Measurements from ENCODE around the gene RHOF. TPM values are rescaled to one million over a fixed set of nuclear protein-coding genes. Genes with fewer than 3 reads are reported as not detected.

RHOF gene
- total RNA-seq, 4 donors from 2014 or later: 14.1 to 24.3 (median 18.1) TPM

DNA sequence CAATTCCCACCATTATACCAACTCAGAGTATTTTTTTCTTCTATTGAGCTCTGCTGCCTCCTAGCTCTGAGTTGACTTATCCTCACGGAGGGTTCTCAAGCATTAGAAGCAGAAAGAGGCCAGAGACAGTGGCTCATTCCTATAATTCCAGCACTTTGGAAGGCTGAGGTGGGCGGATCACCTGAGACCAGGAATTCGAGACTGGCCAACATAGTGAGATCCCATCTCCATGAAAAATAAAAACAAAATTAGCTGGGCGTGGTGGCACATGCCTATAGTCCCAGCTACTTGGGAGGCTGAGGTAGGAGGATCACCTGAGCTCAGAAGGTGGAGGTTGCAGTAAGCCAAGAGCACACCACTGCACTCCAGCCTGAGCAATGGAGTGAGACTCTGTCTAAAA, 44.2 kb upstream of the RHOF start:
- H3K27ac ChIP-seq: no peak overlapping the region
- TF ChIP-seq, protein P1, sequence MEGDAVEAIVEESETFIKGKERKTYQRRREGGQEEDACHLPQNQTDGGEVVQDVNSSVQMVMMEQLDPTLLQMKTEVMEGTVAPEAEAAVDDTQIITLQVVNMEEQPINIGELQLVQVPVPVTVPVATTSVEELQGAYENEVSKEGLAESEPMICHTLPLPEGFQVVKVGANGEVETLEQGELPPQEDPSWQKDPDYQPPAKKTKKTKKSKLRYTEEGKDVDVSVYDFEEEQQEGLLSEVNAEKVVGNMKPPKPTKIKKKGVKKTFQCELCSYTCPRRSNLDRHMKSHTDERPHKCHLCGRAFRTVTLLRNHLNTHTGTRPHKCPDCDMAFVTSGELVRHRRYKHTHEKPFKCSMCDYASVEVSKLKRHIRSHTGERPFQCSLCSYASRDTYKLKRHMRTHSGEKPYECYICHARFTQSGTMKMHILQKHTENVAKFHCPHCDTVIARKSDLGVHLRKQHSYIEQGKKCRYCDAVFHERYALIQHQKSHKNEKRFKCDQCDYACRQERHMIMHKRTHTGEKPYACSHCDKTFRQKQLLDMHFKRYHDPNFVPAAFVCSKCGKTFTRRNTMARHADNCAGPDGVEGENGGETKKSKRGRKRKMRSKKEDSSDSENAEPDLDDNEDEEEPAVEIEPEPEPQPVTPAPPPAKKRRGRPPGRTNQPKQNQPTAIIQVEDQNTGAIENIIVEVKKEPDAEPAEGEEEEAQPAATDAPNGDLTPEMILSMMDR (IDR thresholded peaks at IDR 0.05): no peak
- no peak for TF ChIP-seq EP300 (IDR thresholded peaks at IDR 0.05)
- no peak for DNase-seq (ENCODE audit: low spot score in 2 of 2)
- no peaks in the 10 kb centered on the region for H3K9me3 ChIP-seq
- no peak overlapping the region for H3K4me3 ChIP-seq
- WGBS, 2 donors: 62 to 78% methylated on average over 4 of the region's 4 CpGs
- no peaks in the 10 kb centered on the region for H3K27me3 ChIP-seq
- peaks cover 0 to 15% (median 5%) of the 10 kb centered on the region in 4 donors for H3K4me1 ChIP-seq
- H3K36me3 ChIP-seq: peaks cover 0 to 3% (median 0%) of the 10 kb centered on the region in 3 donors

DNA sequence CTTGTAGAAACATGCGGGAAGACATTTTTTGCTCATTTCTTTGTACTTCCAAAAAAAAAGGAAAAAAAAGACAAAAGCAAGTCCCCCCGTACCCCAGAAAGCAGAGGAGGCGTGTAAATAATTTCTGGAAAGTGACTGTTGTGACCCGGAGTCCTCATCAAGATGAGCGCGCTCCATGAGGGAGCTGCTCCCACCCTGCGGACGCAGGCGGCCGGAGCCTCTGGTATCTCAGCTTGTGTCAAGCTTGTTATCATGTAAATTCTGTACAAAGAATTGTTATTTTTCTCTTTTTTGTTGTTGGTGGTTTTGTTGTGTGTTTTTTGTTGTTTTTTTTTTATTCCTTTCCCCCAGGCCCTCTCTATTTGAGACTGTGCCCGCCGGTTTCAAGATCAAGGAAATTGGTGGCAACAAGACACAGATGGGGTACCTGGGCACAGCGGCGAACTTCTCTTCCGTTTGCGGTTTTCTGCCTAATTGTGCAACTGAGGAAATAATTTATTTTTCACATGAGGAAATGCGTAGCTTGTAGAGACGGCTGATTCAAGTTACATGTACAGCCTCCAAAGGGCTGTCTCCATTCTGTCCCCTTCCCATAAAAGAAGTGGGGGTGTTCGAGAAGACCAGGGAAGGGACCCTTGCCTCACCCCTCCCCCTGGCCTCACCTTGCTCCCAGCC, 38.2 kb upstream of the RHOF start:
- WGBS, 2 donors: 88 to 90% methylated on average over 19 of the region's 19 CpGs
- peaks cover 0 to 63% (median 20%) of the 10 kb centered on the region in 3 donors for H3K36me3 ChIP-seq

DNA sequence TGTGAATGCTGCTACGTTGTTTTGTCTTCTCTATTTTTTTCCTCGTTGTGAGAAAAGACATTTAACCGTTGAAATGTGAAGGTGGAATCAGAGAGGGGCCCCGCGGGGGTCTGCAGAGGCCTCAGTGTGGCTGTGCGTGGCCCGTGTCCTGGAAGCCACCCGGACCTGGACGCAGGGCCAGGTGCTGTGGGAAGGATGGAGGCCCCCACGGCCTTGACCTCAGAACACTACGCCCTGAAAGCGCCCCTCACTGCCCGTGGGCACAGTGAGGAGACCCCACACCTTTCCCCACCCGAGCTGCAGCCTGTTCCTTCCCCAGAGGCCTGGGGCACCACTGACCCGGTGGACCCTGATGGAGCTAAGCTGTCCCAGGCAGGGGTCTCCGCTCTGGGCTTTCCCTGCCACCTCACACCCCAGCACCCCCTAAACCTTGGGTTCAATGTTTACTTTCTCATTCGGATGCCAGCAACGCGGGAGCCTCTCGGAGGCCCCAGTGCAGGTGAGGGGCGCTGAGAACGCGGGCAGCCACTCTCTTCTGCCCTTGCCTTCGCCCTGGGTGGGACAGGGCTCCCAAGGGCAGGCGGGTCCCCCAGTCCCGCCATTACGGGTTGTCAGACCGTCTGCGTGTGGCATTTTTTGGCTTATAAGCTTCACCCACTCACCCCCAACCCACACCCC, 37.2 kb upstream of the RHOF start:
- TF ChIP-seq POLR2A (IDR thresholded peaks at IDR 0.05) (no peak), EP300 (IDR thresholded peaks at IDR 0.05) (no peak)
- TF ChIP-seq, protein P1 (IDR thresholded peaks at IDR 0.05): no peak
- peaks cover 0 to 73% (median 25%) of the 10 kb centered on the region in 3 donors for H3K36me3 ChIP-seq
- H3K27ac ChIP-seq: peak overlapping the region in 1 of 4 donors; percentile 14
- H3K4me3 ChIP-seq: no peak overlapping the region
- WGBS, 2 donors: 84 to 87% methylated on average over 29 of the region's 29 CpGs
- no peaks in the 10 kb centered on the region for H3K27me3 ChIP-seq
- H3K9me3 ChIP-seq: no peaks in the 10 kb centered on the region
- no peaks in the 10 kb centered on the region for H3K4me1 ChIP-seq
- no peak for DNase-seq (ENCODE audit: low spot score in 2 of 2)

More for the DNA sequence above, 38.2 kb upstream of the RHOF start:
- no peak overlapping the region for H3K4me3 ChIP-seq
- no peaks in the 10 kb centered on the region for H3K9me3 ChIP-seq
- H3K27me3 ChIP-seq: no peaks in the 10 kb centered on the region
- DNase-seq (ENCODE audit: low spot score in 2 of 2): no peak
- TF ChIP-seq, protein P1 (IDR thresholded peaks at IDR 0.05): no peak
- TF ChIP-seq EP300 (IDR thresholded peaks at IDR 0.05): no peak
- no peak for TF ChIP-seq POLR2A (IDR thresholded peaks at IDR 0.05)
- H3K4me1 ChIP-seq: no peaks in the 10 kb centered on the region
- H3K27ac ChIP-seq: no peak overlapping the region

DNA sequence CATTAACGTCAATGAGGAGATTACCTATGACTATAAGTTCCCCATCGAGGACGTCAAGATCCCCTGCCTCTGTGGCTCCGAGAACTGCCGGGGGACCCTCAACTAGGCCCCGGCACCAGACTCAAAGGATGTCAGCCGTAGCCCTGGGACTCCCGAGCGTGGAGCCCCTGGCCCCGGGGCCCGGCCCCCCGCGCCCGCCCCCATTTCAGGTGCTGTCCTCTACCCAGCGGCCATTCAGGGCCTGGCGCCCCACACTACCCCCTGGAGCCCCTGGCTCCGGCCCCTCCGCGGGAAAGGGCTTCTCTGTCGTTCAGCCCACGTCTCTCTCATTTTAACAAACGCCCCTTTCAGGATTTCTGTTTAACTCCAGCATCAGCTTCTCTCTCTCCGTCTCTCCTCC, 36.6 kb upstream of the RHOF start:
- Histone ChIP-seq H3K4me1 (peaks cover 0 to 2% (median 0%) of the 10 kb centered on the region in 4 donors), H3K27ac (peak overlapping the region in 2 of 4 donors; percentile 14 to 48), H3K36me3 (peaks cover 0 to 78% (median 25%) of the 10 kb centered on the region in 3 donors), H3K4me3 (no peak overlapping the region), H3K9me3 (no peaks in the 10 kb centered on the region), H3K27me3 (no peaks in the 10 kb centered on the region)
- 73 to 74% methylated on average over 18 to 23 of the region's 23 CpGs for WGBS, 2 donors
- DNase-seq (ENCODE audit: low spot score in 2 of 2): no peak
- TF ChIP-seq POLR2A (IDR thresholded peaks at IDR 0.05) (no peak), EP300 (IDR thresholded peaks at IDR 0.05) (no peak)
- TF ChIP-seq, protein P1 (IDR thresholded peaks at IDR 0.05): no peak

All from tibial nerve (tissue), 4 donors.